ENCODE results near the gene XK. TPM values are rescaled to one million over a fixed set of nuclear protein-coding genes. Genes with fewer than 3 reads are reported as not detected.

XK gene
- total RNA-seq, 1 experiment from 2014 or later = 1.1 TPM

- H3K36me3 Mint-ChIP-seq = no peaks in the 10 kb centered on the region
- POLR2A ChIA-PET = no interaction called here
- no peaks in the 10 kb centered on the region for H3K4me1 Mint-ChIP-seq
- H3K9me3 Mint-ChIP-seq = no peaks in the 10 kb centered on the region
- no peak overlapping the region for H3K4me3 Mint-ChIP-seq
- no peaks in the 10 kb centered on the region for H3K27me3 Mint-ChIP-seq (ENCODE audit: low read depth)
- CTCF ChIA-PET = no interaction called here
- TF ChIP-seq FOXK1 (CRISPR knock-in tag; IDR thresholded peaks at IDR 0.05) = no peak
- no peak for TF ChIP-seq PREB (CRISPR knock-in tag; IDR thresholded peaks at IDR 0.05; ENCODE audit: borderline replicate concordance)
- TF ChIP-seq OVOL2 (CRISPR knock-in tag; IDR thresholded peaks at IDR 0.05; ENCODE audit: borderline replicate concordance) = no peak
- TF ChIP-seq CDX4 (CRISPR knock-in tag; IDR thresholded peaks at IDR 0.05; ENCODE audit: borderline replicate concordance) = no peak
- no peak for TF ChIP-seq FOXP1 (CRISPR knock-in tag; IDR thresholded peaks at IDR 0.05; ENCODE audit: borderline replicate concordance)
- DNase-seq (ENCODE audit: low spot score) (no peak), ATAC-seq (no peak)
- no peak overlapping the region for H3K27ac Mint-ChIP-seq
Measured at GRCh38 chrX:37692918-37693317, 7.3 kb downstream of the XK start.

- Mint-ChIP-seq H3K27ac (no peak overlapping the region), H3K27me3 (ENCODE audit: low read depth) (no peaks in the 10 kb centered on the region), H3K4me3 (no peak overlapping the region), H3K36me3 (no peaks in the 10 kb centered on the region), H3K9me3 (no peaks in the 10 kb centered on the region), H3K4me1 (peaks cover 8% of the 10 kb centered on the region)
- POLR2A ChIA-PET = no interaction called here
- ATAC-seq (no peak), DNase-seq (ENCODE audit: low spot score) (no peak)
- CTCF ChIA-PET = no interaction called here
- no peak for TF ChIP-seq USF2 (CRISPR knock-in tag; IDR thresholded peaks at IDR 0.05)
- no peak for TF ChIP-seq USF1 (CRISPR knock-in tag; IDR thresholded peaks at IDR 0.05)
- no peak for TF ChIP-seq ZNF138 (CRISPR knock-in tag; conservative IDR thresholded peaks at IDR 0.05)
- no peak for TF ChIP-seq PRDM15 (CRISPR knock-in tag; IDR thresholded peaks at IDR 0.05)
- no peak for TF ChIP-seq NR2C2 (CRISPR knock-in tag; IDR thresholded peaks at IDR 0.05)
- no peak for TF ChIP-seq ZNF423 (CRISPR knock-in tag; IDR thresholded peaks at IDR 0.05)
- TF ChIP-seq ZBTB21 (CRISPR knock-in tag; IDR thresholded peaks at IDR 0.05; ENCODE audit: borderline replicate concordance) = no peak
- TF ChIP-seq ZNF532 (CRISPR knock-in tag; IDR thresholded peaks at IDR 0.05; ENCODE audit: borderline replicate concordance) = no peak
- no peak for TF ChIP-seq FOXP1 (CRISPR knock-in tag; IDR thresholded peaks at IDR 0.05; ENCODE audit: borderline replicate concordance)
- no peak for TF ChIP-seq ZNF281 (CRISPR knock-in tag; IDR thresholded peaks at IDR 0.05)
- no peak for TF ChIP-seq ZNF425 (CRISPR knock-in tag; conservative IDR thresholded peaks at IDR 0.05)
- TF ChIP-seq IRF2 (CRISPR knock-in tag; IDR thresholded peaks at IDR 0.05; ENCODE audit: borderline replicate concordance, low read depth) = no peak
Measured at GRCh38 chrX:37697169-37697760, 11.7 kb downstream of the XK start.

Measured in WTC11 (cell line).